Chondrocyte (in vitro differentiated cells): ENCODE data around the gene RASSF4. TPM values are rescaled to one million over a fixed set of nuclear protein-coding genes. Genes with fewer than 3 reads are reported as not detected.

Source experiments
- DNase-seq: peaks from one replicate; pipeline ENCODE4 v3.0.0; 2021; ENCODE audit warnings: mixed read lengths, low spot score
- H3K27ac Mint-ChIP-seq: one replicate; pipeline ENCODE4 v1.8.0; 2021; ENCODE audit warnings: mild to moderate bottlenecking, moderate library complexity, mixed read lengths; ENCODE audit not compliant: unreplicated experiment
- H3K27me3 Mint-ChIP-seq: 2 replicates; pipeline ENCODE4 v1.8.0; 2021; ENCODE audit warnings: low read depth, mixed read lengths
- H3K36me3 Mint-ChIP-seq: 2 replicates; pipeline ENCODE4 v1.8.0; 2021; ENCODE audit warnings: low read depth, mixed read lengths
- H3K4me1 Mint-ChIP-seq: 2 replicates; pipeline ENCODE4 v1.8.0; 2021; ENCODE audit warnings: low read depth, mild to moderate bottlenecking, mixed read lengths
- H3K4me3 Mint-ChIP-seq: one replicate; pipeline ENCODE4 v1.8.0; 2021; ENCODE audit warnings: mild to moderate bottlenecking, moderate library complexity, mixed read lengths; ENCODE audit not compliant: unreplicated experiment
- H3K9me3 Mint-ChIP-seq: 2 replicates; pipeline ENCODE4 v1.8.0; 2021; ENCODE audit warnings: low read depth, mixed read lengths
- total RNA-seq: library from RNA; stranded (reverse); gene quantifications from 3 replicates; pipeline ENCODE4 v1.2.1, GENCODE V29; 2021
- TF ChIP-seq, protein P1 (sequence below): fragments of 200-600 bp; sonication (generic); IDR thresholded peaks from 2 replicates; pipeline ENCODE4 v1.5.0; 2021; ENCODE audit warnings: antibody characterized with exemption, mild to moderate bottlenecking, moderate library complexity

Gene RASSF4
- total RNA-seq, 1 donor from 2014 or later = 37.8 TPM

DNA sequence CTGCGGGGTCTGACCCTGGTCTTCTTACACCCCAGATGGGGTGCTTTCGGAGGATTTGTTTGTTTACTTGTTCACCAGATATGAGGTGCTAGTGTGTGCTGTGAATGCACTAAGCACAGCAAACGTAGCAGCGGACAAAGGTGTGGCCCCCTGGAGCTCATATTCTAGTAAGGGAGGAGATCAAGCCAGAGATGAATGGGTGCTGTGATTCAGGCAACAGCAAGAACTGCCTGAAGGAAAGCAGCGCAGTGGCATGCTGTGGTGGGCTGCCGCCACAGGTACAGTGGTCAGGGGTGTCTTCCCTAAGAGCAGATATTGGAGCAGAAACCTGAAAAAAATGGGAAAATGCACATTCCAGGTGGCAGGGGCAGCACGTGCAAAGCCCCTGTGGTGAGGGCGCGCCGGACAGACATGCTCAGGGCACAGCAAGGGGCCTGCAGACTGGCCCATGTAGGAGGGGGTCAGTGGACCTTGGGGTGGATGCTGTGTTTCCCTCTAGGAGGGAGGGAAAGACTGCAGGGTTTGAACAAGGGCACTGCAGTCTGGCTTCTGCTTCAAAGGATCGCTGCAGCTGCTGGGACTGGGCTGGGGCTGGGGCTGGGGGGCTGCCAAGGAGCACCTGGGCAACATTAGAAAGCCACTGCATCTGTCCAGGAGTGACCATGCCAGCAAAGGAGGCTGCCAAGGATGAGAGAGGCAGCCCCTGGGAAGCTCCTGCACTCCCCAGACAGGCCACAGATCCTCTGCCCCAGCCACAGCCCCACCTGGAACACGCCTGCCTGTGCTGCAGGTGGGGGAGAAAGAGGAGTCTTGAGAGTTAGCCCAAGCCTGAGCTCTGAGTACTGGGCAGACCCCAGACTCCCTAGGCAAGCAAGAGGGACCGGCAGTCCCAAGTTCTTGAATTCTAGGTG is 19.9 kb downstream of the RASSF4 start:
- peaks cover 6% of the 10 kb centered on the region for H3K36me3 Mint-ChIP-seq
- DNase-seq = no peak
- H3K9me3 Mint-ChIP-seq = no peaks in the 10 kb centered on the region
- peaks cover 86% of the 10 kb centered on the region for H3K4me1 Mint-ChIP-seq
- peak overlapping the region; percentile 99 for H3K27ac Mint-ChIP-seq
- TF ChIP-seq, protein P1, sequence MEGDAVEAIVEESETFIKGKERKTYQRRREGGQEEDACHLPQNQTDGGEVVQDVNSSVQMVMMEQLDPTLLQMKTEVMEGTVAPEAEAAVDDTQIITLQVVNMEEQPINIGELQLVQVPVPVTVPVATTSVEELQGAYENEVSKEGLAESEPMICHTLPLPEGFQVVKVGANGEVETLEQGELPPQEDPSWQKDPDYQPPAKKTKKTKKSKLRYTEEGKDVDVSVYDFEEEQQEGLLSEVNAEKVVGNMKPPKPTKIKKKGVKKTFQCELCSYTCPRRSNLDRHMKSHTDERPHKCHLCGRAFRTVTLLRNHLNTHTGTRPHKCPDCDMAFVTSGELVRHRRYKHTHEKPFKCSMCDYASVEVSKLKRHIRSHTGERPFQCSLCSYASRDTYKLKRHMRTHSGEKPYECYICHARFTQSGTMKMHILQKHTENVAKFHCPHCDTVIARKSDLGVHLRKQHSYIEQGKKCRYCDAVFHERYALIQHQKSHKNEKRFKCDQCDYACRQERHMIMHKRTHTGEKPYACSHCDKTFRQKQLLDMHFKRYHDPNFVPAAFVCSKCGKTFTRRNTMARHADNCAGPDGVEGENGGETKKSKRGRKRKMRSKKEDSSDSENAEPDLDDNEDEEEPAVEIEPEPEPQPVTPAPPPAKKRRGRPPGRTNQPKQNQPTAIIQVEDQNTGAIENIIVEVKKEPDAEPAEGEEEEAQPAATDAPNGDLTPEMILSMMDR = no peak
- peak overlapping the region; percentile 92 for H3K4me3 Mint-ChIP-seq
- no peaks in the 10 kb centered on the region for H3K27me3 Mint-ChIP-seq

DNA sequence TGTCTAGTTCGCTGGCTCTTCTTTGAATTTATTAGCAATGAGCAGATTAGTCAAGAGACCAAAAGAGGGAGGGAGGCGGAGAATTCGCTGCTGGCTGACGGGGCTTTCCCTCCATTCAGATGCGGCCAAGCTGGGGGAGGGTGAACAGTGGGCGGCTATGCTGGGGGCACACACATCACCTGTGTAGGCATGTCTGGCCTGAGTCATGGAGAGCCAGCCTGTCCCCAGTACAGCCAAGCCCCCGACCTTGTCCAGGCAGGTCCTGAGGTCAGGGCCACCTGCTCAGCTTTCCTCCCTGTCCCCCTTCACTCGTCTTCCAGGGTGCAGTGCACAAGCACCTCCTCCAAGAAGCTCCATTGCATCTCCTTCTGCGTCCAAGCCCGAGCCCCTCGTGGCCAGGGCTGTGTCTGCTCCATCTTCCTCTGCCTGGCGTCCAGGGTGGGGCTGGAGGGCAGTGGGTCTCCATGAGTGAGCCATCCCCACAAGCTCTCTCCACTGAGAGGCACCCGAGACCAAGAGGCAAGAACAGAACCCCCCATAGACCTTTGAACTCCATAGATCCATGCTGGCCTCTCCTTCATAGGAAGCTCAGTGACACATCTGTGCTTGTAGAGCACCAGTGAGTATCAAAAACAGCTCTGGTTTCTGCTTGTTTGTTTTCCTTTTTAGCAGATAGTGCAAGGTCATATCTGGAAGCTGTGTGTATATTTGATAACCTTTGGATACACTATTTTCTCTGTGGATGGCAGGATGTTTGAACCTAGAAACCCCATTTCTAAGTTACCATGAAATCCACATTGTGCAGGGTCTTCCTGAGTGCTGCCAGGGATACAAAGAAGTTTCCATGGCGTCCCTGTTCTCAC is 20.9 kb downstream of the RASSF4 start:
- TF ChIP-seq, protein P1 = no peak
- peak overlapping the region; percentile 99 for H3K27ac Mint-ChIP-seq
- no peak for DNase-seq
- H3K9me3 Mint-ChIP-seq = no peaks in the 10 kb centered on the region
- no peaks in the 10 kb centered on the region for H3K27me3 Mint-ChIP-seq
- H3K4me1 Mint-ChIP-seq = peaks cover 92% of the 10 kb centered on the region
- no peak overlapping the region for H3K4me3 Mint-ChIP-seq
- peaks cover 6% of the 10 kb centered on the region for H3K36me3 Mint-ChIP-seq

DNA sequence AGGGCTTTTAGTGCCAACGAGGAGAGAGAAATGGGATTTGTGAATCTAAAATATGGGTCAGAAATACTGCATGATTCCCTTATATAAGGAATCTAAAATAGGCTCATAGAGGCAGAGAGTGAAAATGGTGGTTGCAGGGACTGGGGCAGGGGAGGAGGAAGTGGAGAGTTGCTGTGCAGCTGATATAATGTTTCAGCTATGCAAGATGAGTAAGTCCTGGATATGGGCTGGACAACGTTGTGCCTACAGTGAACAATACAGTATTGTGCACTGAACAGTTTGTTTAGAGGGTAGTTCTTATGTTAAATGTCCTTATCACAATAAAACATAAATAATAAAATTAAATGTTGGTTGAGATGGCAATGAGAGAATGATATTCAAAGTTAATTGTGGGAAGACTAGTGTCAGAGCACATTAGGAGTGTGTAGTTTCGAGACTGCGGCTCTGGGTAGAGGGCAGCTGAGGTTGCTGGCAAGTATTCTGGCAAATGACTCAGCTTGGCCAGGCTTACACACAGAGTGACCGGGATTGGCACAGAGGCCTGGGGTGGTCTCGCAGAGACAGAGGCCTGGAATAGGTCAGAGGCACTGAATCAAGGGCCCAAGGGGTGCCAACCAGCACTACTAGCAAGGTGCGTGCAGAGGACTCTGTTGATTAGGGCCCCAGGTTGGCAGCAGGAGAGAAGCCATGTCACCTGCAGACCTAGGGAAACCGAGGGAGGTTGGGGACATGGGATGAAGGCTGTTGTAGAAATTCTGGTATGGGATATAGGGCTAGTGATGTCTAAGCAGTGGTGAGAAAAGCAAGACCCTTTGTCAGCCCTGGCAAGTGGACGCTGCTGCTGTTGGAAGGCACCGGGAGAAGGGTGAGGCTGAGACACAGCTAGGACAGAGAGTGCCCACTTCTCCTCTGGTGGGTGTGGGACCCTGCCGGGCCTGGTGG is 21.8 kb downstream of the RASSF4 start:
- peaks cover 6% of the 10 kb centered on the region for H3K36me3 Mint-ChIP-seq
- DNase-seq = no peak
- peak overlapping the region; percentile 52 for H3K4me3 Mint-ChIP-seq
- H3K27me3 Mint-ChIP-seq = no peaks in the 10 kb centered on the region
- no peaks in the 10 kb centered on the region for H3K9me3 Mint-ChIP-seq
- TF ChIP-seq, protein P1 = peak; percentile 36
- H3K27ac Mint-ChIP-seq = peak overlapping the region; percentile 99
- H3K4me1 Mint-ChIP-seq = peaks cover 92% of the 10 kb centered on the region

DNA sequence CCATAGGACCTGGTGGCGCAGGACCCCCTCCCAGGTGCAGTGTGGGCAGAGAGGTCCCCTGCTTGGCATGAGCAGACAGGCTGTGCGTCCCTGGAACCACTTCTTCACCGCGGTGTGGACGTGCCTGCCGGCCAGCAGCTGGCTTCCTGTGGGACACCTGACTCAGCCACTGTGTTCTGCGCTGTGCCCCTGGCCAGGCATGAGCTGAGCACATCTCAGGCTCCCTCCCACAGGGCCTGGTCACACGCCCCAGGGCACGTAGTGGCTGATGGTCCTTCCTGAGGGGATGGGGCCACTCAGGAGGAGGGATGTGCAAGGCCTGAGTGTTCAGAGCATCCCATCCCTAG is 22.5 kb downstream of the RASSF4 start:
- no peak for DNase-seq
- H3K36me3 Mint-ChIP-seq = peaks cover 2% of the 10 kb centered on the region
- H3K9me3 Mint-ChIP-seq = no peaks in the 10 kb centered on the region
- no peaks in the 10 kb centered on the region for H3K27me3 Mint-ChIP-seq
- H3K4me3 Mint-ChIP-seq = peak overlapping the region; percentile 19
- TF ChIP-seq, protein P1 = no peak
- H3K27ac Mint-ChIP-seq = peak overlapping the region; percentile 99
- peaks cover 92% of the 10 kb centered on the region for H3K4me1 Mint-ChIP-seq
